SK-N-SH (cell line): ENCODE measurements around the gene SCARB1. TPM values are rescaled to one million over a fixed set of nuclear protein-coding genes. Genes with fewer than 3 reads are reported as not detected.

Experiments used
- CTCF ChIA-PET: fragments of 300-600, 350-600 bp; formaldehyde crosslinking; extraction: SDS; loops from one replicate; lab custom pipeline; 2021; lab: Yijun Ruan, JAX
- POLR2A ChIA-PET: fragments of 350-600 bp; sonication (Branson Sonifier 250); formaldehyde crosslinking; extraction: SDS; loops from one replicate; lab custom pipeline; 2020; ENCODE audit warnings: antibody characterized with exemption, inconsistent platforms; lab: Yijun Ruan, JAX
- DNase-seq: peaks from one replicate; pipeline ENCODE4 v3.0.0; 2012
- H2AFZ ChIP-seq: fragments of 200-600 bp; sonication (generic); 2 replicates; pipeline ENCODE4 v1.8.1; 2016; ENCODE audit warnings: antibody characterized with exemption, mild to moderate bottlenecking, low read depth
- H3F3A ChIP-seq: fragments of 200-600 bp; sonication (generic); replicated peaks from 2 replicates; pipeline ENCODE3; 2016; ENCODE audit warnings: antibody characterized with exemption, mild to moderate bottlenecking; ENCODE audit not compliant: insufficient read depth
- H3K27ac ChIP-seq, 2 experiments: fragments of 200-500 bp in 1 of 2; fragments of 200-600 bp in 1 of 2; sonication (Bioruptor generic) in 1 of 2; sonication (generic), shearing (Covaris generic) in 1 of 2; 2 replicates each; pipeline versions ENCODE4 v1.5.1 to v1.6.1; 2014 to 2016; ENCODE audit warnings: low read depth in 2 of 2, inconsistent platforms in 1 of 2, low read length in 1 of 2, mild to moderate bottlenecking in 1 of 2, mixed read lengths in 1 of 2
- H3K27me3 ChIP-seq: fragments of 200-600 bp; sonication (generic), shearing (Covaris generic); 2 replicates; pipeline ENCODE4 v1.6.1; 2016; ENCODE audit warnings: mixed run types; ENCODE audit not compliant: insufficient read depth
- H3K36me3 ChIP-seq, 2 experiments: fragments of 200-500 bp in 1 of 2; fragments of 200-600 bp in 1 of 2; sonication (Bioruptor generic) in 1 of 2; sonication (generic) in 1 of 2; replicated peaks in 1 of 2; 2 replicates each; pipeline versions ENCODE3 to v1.5.1; 2014 to 2016; ENCODE audit warnings: low read length in 1 of 2, mild to moderate bottlenecking in 1 of 2; ENCODE audit not compliant: insufficient read depth in 2 of 2, control insufficient read depth in 1 of 2
- H3K4me1 ChIP-seq, 2 experiments: fragments of 200-500 bp in 1 of 2; fragments of 200-600 bp in 1 of 2; sonication (Bioruptor generic) in 1 of 2; sonication (generic), shearing (Covaris generic) in 1 of 2; 2 replicates each; pipeline versions ENCODE4 v1.5.1 to v1.6.1; 2014 to 2016; ENCODE audit warnings: low read depth in 1 of 2, low read length in 1 of 2, mixed run types in 1 of 2; ENCODE audit not compliant: insufficient read depth in 2 of 2, control insufficient read depth in 1 of 2
- H3K4me2 ChIP-seq: fragments of 200-600 bp; sonication (generic), shearing (Covaris generic); 2 replicates; pipeline ENCODE4 v1.6.1; 2017; ENCODE audit warnings: mixed run types
- H3K4me3 ChIP-seq, 2 experiments: fragments of 200-500 bp in 1 of 2; fragments of 200-600 bp in 1 of 2; sonication (Bioruptor generic) in 1 of 2; sonication (generic), shearing (Covaris generic) in 1 of 2; 2 replicates each; pipeline versions ENCODE4 v1.5.1 to v1.8.1; 2014 to 2016; ENCODE audit warnings: low read depth in 2 of 2, inconsistent platforms in 1 of 2, low read length in 1 of 2, mild to moderate bottlenecking in 1 of 2, mixed read lengths in 1 of 2, moderate library complexity in 1 of 2
- H3K79me2 ChIP-seq: fragments of 200-600 bp; sonication (generic); 2 replicates; pipeline ENCODE4 v1.8.1; 2017; ENCODE audit warnings: mild to moderate bottlenecking; ENCODE audit not compliant: insufficient read depth
- H3K9ac ChIP-seq: fragments of 200-600 bp; sonication (generic); 2 replicates; pipeline ENCODE4 v1.6.1; 2017; ENCODE audit warnings: mixed run types
- H3K9me2 ChIP-seq: fragments of 200-600 bp; sonication (generic); 2 replicates; pipeline ENCODE4 v1.6.1; 2017; ENCODE audit warnings: mixed run types
- H3K9me3 ChIP-seq: fragments of 200-600 bp; sonication (generic); 2 replicates; pipeline ENCODE4 v1.6.1; 2017; ENCODE audit warnings: mixed run types, mild to moderate bottlenecking, moderate library complexity
- H4K20me1 ChIP-seq: fragments of 200-600 bp; sonication (generic); 2 replicates; pipeline ENCODE4 v1.6.1; 2017; ENCODE audit warnings: mild to moderate bottlenecking, mixed run types; ENCODE audit not compliant: insufficient read depth
- CHD2 ChIP-seq: fragments of 150-350 bp; IDR thresholded peaks from 2 replicates; pipeline ENCODE4 v1.6.1; 2018; ENCODE audit warnings: low read length; ENCODE audit not compliant: partially characterized antibody
- CTCF ChIP-seq: fragments of 200-600 bp; sonication (generic); IDR thresholded peaks from 2 replicates; pipeline ENCODE4 v1.6.1; 2017; ENCODE audit warnings: antibody characterized with exemption, mild to moderate bottlenecking, moderate library complexity
- FOSL2 ChIP-seq: IDR thresholded peaks from 2 replicates; pipeline ENCODE4 v1.4.0; 2012; ENCODE audit warnings: low read depth, mild to moderate bottlenecking, moderate library complexity, borderline replicate concordance
- FOXJ3 ChIP-seq: sonication (generic); formaldehyde crosslinking; IDR thresholded peaks from 2 replicates; pipeline ENCODE4 v1.5.1; 2020; ENCODE audit warnings: mild to moderate bottlenecking, missing genetic modification reagents
- RAD21 ChIP-seq: IDR thresholded peaks from 2 replicates; pipeline ENCODE4 v1.6.1; 2012; ENCODE audit warnings: mild to moderate bottlenecking, low read length
- TAF1 ChIP-seq: IDR thresholded peaks from 2 replicates; pipeline ENCODE4 v1.6.1; 2012; ENCODE audit warnings: low read depth, mild to moderate bottlenecking, low read length, moderate library complexity, borderline replicate concordance
- USF1 ChIP-seq: IDR thresholded peaks from 2 replicates; pipeline ENCODE4 v1.4.0; 2012; ENCODE audit warnings: low read depth, borderline replicate concordance
- USF2 ChIP-seq: fragments of 150-350 bp; IDR thresholded peaks from 2 replicates; pipeline ENCODE4 v1.6.1; 2017; ENCODE audit warnings: antibody characterized with exemption, low read length, low read depth, borderline replicate concordance
- YY1 ChIP-seq: IDR thresholded peaks from 2 replicates; pipeline ENCODE4 v1.4.0; 2012; ENCODE audit warnings: low read depth, mild to moderate bottlenecking
- ZBTB33 ChIP-seq: IDR thresholded peaks from 2 replicates; pipeline ENCODE4 v1.4.0; 2012; ENCODE audit warnings: low read depth, borderline replicate concordance
- WGBS: methylation state at CpG from one replicate; pipeline ENCODE4 v1.1.6; 2017; ENCODE audit warnings: low lambda C conversion rate; 5-methylcytosine and 5-hydroxymethylcytosine counted together
- polyA plus RNA-seq, 3 experiments: library from polyadenylated mRNA; depleted of rRNA; stranded (reverse); fragments of >200 nt; gene quantifications; 2 replicates each; pipeline ENCODE4 v1.2.3, GENCODE V29; 2012

The SCARB1 gene
- polyA plus RNA-seq, 1 of the 3 experiments (the other 2 are of a cell fraction): 33.0 TPM

GRCh38 chr12:124742111-124742510 is 121.6 kb downstream of the SCARB1 start (continued):
- TF ChIP-seq CTCF: no peak
- no peak for TF ChIP-seq FOSL2
- no peak for TF ChIP-seq USF2
- TF ChIP-seq ZBTB33: no peak

- no peak overlapping the region for H3K4me2 ChIP-seq
- no peaks in the 10 kb centered on the region for H3K36me3 ChIP-seq
- no peak overlapping the region for H3K9ac ChIP-seq
- ChIA-PET POLR2A (no interaction called here), CTCF (interaction anchor here (1.1 to 1.5 kb wide), 3 partner anchors 10 to 709 kb away, joined by 3 to 6 read pairs (median 3); no protein-coding TSS in a partner anchor)
- TF ChIP-seq RAD21 (no peak), TAF1 (no peak), FOXJ3 (CRISPR knock-in tag) (no peak), YY1 (no peak), USF1 (no peak), CHD2 (no peak)
- no peaks in the 10 kb centered on the region for H3K9me3 ChIP-seq
- H3F3A ChIP-seq: peaks cover 21% of the 10 kb centered on the region
- H3K79me2 ChIP-seq: no peaks in the 10 kb centered on the region
- H4K20me1 ChIP-seq: no peaks in the 10 kb centered on the region
- no peak overlapping the region for H3K4me3 ChIP-seq
- H3K27ac ChIP-seq: no peak overlapping the region
- no peak overlapping the region for H2AFZ ChIP-seq
- H3K9me2 ChIP-seq: no peaks in the 10 kb centered on the region
- 93% methylated on average over 7 of the region's 7 CpGs for WGBS
- H3K4me1 ChIP-seq: peaks cover 2 to 22% of the 10 kb centered on the region in 2 experiments; a peak in 3 of 4 replicates
- DNase-seq: no peak
- H3K27me3 ChIP-seq: no peaks in the 10 kb centered on the region
Observed at GRCh38 chr12:124741211-124741610, 122.5 kb downstream of the SCARB1 start.
